ENCODE measurements around the gene SPEN.
"Not testable (repeated sequence)": the region's sequence is repeated elsewhere in the genome, so short reads cannot be mapped to it uniquely, and the experiment has no call there.

SPEN gene

DNA sequence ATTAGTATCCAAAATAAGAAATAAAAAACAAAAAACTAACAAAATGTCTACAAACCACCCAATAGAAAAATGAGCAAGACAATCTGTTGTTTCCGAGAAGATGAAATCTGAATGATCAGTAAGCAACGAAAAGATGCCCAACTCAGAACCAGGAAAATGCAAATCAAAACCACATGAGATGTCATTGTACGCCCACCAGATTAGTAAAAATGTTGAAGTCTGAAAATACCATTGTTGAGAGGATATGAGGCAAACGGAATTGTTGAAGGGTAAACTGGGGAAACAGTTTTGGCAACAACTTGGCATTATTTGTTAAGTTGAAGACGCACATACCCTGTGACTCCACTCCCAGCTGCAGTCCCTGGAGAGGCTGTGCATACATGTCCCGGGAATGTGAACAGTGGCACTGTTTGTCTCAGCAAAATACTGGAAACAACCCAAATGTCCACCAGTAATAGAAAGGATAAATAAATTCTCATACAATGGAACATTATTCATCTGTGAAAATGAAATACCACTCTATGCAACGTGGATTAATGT is 117.8 kb downstream of the SPEN start:
- DNase-seq, result no peak

DNA sequence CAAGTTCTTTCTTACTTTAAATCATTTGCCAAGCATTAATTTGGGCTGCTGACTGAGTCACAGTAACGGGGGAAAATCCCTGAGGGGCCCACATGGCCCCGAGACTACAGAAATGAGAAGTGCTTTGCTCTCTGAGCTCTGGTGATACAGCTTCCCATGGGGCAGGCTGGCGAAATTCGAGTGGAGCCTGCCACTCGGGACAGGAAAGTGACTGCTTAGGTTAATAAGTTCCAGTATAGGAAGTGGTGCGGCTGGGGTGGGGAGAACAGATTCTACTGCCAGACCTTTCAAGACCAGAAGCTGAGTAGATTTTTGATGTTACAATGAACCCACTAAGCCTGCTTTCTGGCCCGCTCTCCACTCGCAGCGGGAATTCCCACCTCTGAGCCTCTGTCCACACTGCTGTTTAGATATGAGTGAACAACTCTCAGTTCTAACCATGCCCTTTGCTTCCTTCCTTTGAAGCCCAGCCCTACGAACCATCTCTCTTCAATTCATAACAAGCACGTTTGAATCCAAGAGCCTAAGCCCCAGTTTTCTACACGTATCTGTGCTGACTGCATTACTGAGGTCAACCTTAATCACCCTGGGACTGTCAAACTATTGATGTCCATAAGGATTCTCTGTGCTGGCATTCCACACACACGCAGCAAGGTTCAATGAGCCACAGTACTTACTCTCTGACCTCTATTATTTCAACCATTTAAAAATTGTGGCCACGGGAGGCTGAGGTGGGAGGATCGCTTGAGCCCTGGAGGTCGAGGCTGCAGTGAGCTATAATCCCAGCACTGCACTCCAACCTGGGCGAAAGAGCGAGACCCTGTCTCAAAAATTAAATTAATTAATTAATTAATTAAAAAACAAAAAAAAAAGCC is 118.8 kb downstream of the SPEN start:
- no peak for DNase-seq

DNA sequence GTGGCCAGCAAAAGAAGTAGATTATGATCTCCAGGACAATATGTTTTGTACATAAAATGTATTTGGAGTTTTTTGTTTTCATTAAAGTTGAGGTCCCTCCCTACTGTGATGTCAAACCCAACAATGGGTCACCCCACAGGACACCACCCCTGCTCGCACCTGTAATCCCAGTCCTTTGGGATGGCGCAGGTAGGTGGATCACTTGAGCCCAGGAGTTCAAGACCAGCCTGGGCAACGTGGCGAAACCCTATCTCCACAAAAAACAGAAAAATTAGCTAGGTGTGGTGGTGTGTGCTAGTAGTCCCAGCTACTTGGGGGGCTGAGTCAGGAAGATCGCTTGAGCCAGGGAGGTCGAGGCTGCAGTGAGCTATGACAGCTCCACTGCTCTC is 119.4 kb downstream of the SPEN start:
- DNase-seq, result no peak

DNA sequence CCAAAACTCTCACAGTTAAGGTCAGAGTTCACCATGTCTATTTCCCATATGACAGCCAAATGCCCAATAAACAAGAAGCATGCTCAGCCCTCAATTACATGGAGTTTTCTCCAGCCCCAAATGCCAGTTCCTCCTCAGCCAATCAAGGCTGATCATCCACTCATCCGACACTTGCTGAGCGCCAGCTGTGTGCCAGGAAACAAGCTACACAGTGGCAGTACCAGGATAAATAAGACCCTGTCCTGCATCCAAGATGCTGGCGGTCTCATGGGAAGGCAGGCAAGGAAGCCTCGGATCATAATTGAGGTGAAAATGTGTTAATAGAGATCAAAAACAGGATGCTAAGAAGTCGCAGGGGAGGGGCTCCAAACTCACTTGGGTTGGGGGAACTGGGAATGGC is 120.7 kb downstream of the SPEN start:
- no peak for DNase-seq

DNA sequence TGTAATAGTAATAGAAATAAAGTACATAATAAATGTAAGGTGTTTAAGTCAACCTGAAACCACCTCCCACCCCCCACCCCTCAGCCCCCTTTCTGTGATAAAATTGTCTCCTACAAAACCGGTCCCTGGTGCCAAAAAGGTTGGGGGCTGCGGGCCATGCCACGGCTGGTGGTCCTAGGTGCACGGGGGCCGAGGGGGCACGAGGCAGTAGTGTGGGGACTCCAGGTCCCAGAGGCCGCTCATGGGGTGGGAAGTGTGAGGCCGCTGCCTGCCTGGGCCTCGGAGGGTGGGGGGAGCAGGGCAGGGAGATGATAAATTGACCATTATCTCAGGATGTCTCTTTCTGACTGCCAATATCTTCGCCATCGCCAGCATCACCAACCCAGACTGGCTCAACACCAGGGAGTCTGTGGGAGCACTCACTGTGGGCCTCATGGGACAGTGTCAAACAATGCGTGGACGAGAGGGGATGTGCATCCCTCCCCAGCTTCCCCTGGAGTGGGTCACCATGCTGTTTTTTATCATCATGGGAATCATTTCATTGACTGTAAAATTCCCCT is 121.9 kb downstream of the SPEN start:
- no peak for DNase-seq

DNA sequence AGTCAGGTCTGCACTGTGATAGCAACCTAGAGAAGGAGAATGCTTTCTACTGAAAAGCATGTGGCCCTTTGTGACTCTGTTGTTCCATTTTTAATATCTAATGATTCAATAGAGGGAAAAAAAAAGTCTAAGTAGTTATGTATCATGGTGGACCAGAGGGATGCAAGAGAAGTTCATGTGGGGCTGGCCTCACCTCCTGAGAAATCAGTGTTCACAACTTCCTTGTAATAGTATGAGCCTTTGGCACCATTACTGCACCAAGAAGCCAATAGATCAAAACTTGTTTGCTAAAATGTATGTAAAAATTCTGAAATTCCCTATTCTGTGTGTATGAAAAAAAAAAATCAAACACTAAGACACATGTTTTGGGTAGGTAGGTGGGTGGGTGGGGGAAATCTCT is 123.4 kb downstream of the SPEN start:
- DNase-seq, result no peak

DNA sequence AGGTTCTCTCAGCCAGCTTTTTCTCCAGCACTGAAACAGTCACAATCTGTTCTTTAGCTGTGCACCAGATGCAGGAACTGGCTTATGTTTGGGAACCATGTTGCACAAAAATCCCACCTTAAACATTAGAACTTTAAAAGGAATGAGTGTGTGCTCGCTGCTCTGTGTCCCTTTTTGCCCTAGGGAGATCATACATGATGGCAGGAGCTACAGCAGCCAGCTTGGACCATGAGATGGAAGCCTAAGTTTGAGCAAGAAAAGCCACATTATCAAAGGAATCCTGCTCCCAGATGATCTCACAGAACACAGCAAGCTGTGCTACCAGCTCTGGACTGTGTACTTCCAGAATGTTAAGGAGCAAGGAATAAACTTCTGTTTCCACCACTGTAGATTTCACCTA is 124.9 kb downstream of the SPEN start:
- DNase-seq, result no peak

DNA sequence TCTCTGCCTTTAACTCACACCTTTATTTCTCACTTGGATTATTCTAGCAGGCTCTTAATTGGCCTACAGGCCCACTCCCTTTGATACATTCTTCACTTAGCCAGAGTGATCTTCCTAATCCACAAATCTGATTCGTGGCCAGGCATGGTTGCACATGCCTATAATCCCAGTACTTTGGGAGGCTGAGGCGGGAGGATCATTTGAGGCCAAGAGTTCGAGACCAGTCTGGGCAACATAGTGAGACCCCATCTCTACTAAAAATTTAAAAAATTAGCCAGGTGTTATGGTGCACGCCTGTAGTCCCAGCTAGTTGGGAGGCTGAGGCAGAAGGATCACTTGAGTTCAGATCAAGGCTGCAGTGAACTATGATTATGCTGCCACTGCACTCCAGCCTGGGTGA is 126.3 kb downstream of the SPEN start:
- DNase-seq, result no peak

DNA sequence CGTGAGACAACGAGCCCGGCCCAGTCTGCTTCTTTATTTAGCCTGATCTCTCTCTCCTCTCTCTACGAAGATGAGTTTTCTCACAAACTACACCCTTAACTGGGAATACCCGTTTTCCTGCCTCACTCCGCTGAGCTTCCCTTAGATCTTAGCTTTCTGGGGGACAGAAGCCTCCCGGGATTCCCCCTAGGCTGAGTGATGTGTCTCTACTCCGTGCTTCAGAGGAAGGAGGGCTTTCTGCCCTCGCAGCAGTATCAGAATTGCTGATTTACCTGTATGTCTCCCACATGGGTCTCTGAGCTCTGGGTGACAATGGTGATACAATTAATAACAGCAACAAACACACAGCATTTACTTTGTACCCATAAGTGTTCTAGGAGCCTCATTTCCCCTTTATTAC is 127.3 kb downstream of the SPEN start:
- DNase-seq, result no peak

DNA sequence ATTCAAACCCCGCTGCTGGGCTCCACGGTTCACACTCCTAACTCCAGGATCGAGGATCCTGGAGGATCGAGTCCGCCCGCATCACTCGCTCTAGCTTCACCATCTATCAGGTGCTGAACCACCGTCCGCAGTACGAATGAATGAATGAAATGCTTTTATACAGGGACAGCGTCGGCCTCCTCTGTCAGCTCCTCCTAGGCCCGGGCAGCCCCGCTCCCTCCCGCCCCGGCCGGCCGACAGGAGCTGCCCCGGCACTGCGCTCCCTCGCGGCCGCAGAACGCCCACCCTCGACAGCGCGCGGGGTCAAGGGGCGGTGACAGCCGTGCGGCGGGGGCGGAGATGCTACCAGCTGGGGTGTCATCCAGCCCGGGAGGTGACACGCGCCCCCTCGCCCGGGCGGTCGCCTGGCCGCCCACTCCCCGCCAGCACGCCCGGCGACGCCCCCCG is 127.9 kb downstream of the SPEN start:
- peak; percentile 54 for DNase-seq

DNA sequence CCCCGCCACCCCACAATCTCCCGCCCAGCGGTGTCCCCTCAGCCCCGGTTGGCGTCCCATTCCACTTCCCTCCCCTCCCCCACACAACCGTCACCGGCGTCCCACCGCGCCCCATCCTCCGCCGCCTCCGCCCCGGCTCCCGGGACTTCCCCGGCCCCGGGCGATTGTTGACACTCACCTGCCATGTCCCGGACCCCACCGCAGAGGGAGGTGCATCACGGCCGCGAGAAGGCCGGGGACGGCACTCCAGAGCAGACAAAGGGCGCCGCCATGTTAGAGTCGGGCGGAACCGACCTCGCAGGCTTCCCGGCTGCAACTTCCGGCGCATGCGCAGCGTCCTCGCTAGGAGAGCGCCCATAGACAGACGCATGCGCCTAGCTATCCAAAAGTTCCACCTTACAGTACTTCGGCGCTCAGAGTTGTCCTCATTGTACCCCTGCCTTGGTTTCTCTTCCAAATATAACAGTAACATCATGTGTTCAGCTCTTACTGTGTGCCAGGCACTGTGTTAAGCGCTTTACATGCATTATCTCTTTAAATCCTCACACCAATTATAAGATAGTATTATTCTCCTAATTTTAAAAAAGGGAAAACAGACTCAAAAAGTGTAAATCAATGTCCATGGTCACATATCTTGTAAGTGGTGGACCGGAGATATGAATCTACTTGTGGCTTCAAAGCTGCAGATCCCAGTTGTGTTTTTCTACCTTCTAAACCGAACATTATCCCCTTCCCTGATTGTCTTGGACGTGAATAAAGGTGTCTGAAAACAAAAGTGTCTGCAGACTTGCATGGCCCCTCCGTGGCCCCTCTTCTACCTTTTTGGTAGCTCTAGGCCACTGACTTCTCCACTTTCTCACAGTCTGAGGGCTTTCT is 128.5 kb downstream of the SPEN start, which contains the start of gene ZBTB17:
Gene ZBTB17, minus strand, starts transcription at position 297 of the 876 bp plus-strand sequence. CDS start 27,606 bp downstream, outside the sequence.
- DNase-seq, result peak; percentile 91

DNA sequence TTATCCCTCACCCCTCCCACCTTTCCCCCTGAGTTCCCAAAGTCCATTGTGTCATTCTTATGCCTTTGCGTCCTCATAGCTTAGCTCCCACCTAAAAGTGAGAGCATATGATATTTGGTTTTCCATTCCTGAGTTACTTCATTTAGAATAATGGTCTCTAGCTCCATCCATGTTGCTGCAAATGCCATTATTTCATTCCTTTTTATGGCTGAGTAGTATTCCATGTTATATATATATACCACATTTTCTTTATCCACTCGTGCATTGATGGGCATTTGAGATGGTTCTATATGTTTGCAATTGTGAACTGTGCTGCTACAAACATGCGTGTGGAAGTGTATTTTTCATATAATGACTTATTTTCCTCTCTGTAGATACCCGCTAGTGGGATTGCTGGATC is 130.4 kb downstream of the SPEN start:
- not testable (repeated sequence) for DNase-seq

DNA sequence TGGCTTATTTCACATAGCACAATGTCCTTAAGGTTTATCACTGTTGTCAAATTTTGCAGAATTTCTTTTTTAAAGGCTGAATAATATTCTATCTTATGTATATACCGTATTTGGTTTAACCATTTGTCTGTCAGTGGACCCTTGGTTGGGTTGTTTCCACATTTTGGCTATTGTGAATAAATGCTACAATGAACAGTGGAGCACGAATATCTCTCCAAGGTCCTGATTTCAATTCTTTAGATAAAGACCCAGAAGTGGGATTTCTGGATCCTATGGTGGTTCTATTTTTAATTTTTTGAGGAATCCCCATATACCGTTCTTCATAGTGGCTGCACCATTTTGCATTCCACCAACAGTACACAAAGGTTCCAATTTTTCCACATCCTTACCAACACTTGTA is 134.2 kb downstream of the SPEN start:
- DNase-seq, result no peak

DNA sequence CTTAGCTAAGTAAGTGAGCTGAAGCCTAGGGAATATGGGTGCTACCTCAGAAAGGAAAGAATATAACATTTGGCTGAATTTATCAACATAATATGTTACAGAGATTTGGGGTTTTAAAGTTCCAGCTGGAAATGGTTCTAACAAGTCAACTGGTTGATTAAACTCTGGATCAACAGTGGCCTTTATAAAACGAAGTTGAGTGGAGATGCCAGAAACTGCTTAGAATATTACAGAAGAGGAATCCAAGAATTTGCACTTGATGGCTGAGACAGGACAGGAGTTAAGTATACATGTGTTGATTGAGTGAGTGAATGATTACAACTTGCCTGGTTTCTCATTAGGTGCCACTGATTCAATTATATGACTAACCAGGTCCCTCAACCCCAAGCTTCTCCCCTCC is 135.8 kb downstream of the SPEN start:
- DNase-seq, result no peak

DNA sequence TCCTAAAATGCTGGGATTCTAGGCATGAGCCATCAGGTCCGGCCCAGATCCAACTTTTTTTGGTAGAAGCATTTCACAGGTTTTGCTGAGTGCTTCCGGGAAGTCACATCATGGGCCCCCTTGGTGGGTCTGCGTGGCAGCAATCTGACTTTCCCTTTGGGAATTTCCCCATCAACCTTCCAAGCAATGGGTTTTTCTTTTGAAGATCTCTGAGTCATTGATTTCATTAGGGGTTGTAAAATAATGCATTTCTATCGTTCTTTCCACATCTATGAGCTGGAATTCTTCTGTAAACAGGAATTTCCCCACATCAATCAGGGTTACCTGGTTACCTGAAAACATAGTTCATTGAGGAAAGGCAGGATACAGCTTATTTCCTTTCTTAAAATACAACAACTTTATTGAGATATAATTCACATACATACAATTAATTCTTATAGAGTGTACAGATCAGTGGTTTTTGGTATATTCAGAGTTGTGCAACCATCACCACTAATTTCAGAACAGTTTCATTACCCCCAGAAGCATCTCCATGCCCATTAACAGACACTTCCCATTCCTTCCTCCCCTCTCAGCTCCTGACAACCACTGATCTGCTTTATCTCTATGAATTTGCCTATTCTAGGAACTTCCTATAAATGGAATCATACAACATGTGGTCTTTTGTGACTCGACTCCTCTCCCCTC is 138.2 kb downstream of the SPEN start:
- DNase-seq, result no peak

DNA sequence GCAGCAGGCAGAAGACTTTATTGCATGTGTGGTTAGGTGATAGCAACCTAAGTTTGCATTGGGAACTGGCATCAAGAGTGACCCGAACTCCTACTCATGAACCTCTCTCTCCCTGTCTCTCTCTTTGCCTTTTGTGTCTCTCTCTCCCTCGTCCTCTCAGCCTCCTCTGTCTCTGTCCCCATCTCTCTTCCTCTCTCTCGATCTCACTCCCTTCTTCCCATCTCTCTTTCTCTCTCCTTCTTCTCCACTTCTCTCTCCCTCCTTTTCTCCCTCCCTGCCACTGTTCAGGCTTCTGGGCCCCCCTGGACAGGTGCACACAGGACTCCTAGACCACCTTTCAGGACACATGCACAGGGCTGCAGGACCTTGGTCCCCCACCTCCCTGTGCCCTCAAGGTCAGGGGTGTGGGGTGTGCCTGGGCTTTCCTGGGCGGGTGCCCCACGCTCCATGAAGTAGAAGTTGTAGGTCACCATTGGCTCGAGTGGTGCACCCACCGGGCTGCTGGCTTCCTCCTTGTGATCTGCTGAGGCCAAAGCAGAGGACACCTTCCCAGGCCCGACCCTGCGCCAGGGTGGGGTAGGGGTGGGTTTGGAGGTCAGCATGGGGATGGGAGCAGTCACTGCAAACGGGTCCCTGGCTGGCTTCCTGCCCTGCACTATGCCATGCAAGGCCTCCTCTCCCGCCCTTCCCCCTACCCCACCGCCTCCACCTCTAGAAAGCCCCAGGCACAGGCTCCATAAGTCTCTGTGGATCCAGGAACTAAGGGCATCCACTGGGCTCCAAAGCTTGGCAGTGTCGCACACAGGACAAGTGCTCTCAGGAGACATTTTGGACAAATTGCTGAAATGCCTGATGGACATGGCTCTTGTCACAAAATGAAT is 141.6 kb downstream of the SPEN start:
- no peak for DNase-seq

DNA sequence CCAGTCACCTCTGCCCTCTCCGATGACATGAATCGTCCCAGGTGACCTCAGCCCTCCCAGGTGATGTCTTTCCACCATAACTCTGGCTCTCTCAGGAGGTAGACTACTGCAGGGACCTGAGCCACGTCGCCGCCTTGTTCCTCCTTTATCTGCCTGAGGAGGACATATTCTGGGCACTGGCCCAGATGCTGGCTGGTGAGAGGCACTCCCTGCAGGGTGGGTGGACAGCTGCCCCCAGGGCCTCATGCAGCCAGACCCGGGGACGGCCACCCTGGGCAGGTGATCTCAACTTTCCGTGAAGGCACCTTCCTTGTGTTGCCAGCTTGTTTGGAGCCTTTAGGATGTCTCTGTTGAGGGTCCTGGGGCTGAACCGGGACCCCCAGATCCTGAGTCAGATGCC is 142.3 kb downstream of the SPEN start:
- no peak for DNase-seq

Measured in NCI-H2171 (cell line).